OCI-M2 (cell line): ENCODE results near the gene GSK3B.
"Not testable (repeated sequence)": the region's sequence is repeated elsewhere in the genome, so short reads cannot be mapped to it uniquely, and the experiment has no call there.

ENCODE experiments used
- DNase-seq: peaks from one replicate; lab custom pipeline; 2025; ENCODE audit not compliant: unreplicated experiment; lab: John Stamatoyannopoulos, UW

GSK3B gene

DNA sequence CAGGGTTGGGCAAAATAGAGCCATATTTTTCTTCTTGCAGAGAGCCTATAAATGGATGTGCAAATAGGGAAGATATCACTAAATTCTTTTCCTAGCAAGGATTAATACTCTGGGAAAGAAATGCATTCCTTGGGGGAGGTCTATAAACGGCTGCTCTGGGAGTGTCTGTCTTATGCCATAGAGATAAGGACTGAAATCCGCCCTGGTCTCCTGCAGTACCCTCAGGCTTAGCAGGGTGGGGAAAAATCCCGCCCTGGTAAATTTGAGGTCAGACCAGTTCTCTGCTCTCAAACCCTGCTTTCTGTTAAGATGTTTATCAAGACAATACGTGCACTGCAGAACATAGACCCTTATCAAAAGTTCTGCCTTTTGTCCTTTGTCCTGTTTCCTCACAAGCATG is 205.6 kb downstream of the GSK3B start:
- DNase-seq = not testable (repeated sequence)

DNA sequence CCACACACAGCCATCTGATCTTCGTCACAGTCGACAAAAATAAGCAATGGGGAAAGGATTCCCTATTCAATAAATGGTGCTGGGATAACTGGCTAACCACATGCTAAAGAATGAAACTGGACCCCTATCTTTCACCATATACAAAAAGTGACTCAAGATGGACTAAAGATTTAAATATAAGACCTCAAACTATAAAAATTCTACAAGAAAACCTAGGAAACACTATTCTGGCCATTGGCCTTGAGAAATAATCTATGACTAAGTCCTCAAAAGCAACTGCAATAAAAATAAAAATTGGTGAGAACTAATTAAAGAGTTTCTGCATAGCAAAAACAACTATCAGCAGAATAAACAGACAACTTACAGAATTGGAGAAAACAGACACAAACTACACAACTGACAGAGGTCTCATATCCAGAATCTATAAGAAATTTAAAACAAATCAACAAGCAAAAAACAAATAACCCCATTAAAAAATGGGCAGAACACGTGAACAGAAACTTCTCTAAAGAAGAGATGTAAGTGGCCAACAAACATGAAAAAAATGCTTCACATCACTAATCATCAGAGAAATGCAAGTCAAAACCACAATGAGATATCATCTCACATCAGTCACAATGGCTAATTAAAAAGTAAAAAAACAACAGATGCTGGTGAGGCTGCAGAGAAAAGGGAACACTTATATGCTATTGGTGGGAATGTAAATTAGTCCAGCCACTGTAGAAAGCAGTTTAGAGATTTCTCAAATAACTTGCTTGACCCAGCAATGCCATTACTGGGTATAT is 208.3 kb downstream of the GSK3B start:
- no peak for DNase-seq

DNA sequence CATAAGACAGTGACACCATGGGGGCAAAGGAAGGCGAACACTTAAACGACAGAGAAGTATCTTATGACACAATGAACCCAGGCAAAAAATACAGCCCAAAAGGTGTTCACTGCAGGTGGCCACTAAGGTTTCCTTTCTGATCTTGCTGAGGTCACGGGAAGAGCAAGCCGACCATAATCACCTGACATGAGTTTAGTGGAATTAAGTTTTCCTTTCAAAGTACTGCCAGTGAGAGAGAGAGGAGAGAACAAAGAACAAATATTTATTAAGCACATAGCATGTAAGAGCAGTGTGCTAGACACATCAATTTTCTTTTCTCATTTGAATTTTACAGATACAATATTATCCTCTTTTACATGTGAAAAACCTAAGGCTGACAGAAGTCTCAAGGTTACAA is 210.1 kb downstream of the GSK3B start:
- DNase-seq = no peak

DNA sequence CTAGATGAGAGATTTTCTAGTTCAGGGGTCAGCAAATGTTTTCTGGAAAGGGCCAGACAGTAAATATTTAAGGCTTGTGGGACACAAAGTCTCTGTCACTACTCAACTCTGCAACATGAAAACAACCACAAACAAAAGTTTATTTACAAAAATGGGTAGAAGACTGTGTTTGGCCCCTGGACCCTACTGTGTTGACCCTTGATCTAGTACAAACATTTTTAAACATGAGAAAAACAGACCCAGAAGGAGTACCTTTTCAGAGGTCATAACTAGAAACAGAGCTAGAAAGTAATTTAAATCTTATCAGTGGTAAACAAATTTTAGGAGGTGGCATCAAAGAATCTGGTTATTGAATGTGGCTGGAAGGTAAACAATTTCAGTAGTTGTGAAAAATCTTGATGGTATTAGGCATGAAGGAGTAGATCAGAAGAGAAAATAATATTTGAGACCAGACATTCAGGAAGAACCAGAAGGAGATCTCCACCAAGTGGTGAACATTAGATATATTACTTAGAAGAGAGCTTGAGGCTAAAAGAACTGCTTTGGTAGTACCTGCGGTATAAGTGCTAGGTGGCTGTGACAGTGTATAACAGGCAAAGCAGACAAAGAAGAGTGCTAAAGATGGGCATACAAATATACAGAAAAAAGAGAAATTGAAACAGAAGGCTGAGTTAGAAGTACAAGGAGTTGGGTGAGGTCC is 210.6 kb downstream of the GSK3B start:
- no peak for DNase-seq

DNA sequence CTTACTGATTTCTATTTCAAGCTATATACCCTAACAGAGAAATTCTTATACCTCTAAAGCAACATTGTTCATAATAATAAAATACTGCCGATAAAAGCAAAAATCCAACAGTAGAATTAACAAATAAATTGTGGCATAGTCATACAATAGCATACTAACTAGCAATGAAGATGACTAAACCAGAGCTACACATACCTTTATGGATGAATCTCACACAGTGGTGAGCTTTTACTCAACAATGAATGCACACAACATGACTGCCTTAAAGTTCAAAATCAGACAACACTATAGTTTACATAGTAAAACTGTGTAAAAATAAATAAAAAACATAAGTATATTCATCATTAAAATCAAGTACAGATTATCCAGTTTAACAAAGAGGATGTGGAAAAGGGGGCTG is 213.3 kb downstream of the GSK3B start:
- DNase-seq = no peak

DNA sequence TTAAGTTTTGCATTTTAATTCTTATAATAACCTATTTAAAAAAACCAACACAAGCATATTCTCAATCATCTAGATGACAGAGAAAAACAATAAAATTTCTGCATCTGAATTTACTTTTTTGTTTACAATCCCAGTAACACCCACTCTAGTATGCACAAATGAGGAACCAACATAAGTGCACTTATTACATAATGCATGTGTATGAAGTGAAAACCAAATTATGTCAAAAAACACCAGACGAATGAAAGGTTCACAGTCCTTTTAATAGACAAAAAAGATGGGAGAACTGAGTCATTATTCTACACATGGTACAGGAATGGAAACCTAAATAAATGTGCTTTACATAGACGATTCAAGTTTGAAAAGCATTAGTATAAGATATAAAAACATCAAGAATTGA is 220.6 kb downstream of the GSK3B start:
- DNase-seq = no peak

DNA sequence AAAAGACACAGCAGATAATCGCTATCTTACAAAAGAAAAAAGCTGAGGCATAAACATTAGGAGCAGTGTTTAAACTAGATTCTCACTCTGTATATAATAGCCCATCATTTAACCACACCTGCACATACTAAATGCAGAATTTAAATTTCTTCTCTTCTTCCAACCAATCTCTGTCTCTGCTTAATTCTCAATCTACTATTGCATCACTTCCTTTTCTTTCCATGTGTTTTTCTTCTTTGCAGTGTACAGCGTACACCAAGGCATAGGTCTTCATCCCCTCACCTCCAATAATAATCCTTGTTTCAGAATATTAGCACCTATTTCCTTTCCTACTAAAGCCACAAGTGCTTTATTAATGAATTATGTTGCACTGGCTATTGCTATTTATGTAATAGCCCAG is 221.5 kb downstream of the GSK3B start:
- no peak for DNase-seq

DNA sequence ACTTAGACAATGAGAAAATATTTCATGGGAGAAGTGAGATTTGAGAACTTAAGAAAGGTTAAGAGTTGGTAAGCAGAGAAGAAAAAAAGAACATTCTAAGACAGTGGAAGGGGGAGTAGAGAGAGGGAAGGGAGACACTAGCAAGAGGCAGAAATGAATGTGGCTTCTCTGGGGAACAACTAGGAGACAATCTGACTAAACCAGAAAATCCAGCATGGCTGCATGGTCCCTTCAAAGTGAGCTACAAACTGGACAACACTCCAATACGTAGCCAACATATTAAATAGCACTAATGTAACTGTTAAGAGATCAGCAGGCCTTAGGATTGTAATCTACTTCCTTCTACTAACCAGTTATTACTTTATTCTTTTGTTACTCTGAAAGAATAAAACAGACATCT is 222.7 kb downstream of the GSK3B start:
- DNase-seq = no peak

DNA sequence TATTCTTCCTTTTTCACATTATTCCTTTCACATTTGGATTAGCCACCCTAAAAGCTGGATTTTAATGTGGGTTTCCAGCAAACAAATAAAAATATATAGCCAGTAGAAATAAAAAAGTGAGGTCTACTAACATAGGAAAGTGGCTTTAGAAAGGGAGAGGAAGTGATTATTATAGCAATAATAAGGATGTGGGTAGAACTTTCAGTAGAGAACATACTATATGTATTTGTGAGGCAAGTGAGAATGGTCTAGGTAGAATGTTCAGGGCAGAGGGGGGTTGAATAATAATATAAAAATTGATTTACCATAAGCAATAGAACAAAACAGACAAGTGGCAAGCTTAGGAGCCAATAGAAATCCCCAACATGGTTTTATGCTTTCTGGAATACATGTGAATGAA is 223.7 kb downstream of the GSK3B start:
- no peak for DNase-seq

DNA sequence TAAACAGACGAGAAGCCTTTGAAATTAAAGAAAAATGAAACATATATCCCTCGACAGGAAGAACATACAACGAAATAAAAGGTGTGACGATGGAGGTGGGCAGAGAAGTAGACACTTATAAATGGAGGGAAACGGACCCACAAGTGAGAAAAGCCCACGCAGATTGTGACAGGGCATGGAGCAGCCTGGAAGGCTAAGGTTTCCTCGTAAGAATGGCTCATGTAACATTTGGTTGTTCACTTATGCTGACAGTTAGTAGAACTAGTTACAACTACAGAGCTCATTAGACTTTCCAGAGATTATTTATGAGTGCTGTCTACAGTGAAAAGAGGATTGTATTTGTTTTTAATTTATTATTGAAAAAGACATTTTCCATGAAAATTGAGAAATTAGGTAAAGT is 229.8 kb downstream of the GSK3B start:
- DNase-seq = no peak

DNA sequence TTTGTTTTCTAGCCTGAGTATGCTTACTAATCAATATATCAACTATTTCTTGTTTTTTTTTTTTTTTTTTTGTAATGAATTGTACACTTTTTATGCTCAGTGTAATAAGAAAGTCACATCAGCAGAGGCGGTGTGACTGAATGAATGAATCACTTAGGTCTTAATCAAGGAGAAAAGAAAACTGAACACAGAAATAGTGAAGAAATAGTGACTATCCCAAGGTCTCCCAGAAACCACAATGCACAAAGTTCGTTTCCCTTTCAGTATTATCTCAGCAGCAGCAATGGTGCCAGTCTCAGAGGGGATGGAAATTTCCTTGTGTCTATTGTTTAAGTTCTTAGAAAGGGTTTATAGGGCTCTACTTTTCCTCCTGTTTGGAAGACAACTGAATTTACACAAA is 231.6 kb downstream of the GSK3B start:
- no peak for DNase-seq

DNA sequence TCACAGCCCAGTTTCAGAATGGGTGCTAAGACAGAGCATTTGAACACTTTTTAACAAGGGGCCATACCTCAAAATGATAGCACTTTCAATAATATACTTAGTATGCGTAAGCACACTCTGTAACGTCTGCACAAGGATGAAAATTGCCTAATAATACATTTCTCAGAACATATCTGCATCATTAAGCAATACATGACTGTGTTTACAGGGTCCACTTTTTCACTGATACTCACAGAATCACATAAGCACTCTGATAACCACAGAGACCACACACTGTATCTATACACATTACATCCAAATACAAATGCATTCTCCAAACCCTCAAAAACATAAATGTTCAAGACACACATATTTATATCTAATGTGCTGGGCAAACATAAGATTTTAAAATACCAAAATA is 232.6 kb downstream of the GSK3B start:
- DNase-seq = no peak

DNA sequence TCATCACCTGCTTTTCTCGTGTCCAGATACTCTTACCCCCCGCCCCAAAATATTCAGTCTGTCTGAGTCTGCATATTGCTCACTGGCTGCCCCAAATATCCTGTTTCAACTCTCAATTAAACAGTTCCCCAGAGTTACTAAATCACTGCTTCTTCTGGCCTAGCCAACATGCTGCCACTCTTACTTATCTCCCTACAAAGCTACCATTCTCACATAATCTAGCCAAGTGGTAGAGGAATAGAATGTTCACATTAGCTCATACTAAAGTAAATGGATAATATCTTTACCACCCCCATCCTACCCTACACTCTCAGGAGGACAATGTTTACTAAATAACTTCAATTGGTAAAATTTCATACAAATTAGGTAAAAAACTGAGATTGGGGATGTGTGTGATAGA is 234.5 kb downstream of the GSK3B start:
- DNase-seq = no peak

DNA sequence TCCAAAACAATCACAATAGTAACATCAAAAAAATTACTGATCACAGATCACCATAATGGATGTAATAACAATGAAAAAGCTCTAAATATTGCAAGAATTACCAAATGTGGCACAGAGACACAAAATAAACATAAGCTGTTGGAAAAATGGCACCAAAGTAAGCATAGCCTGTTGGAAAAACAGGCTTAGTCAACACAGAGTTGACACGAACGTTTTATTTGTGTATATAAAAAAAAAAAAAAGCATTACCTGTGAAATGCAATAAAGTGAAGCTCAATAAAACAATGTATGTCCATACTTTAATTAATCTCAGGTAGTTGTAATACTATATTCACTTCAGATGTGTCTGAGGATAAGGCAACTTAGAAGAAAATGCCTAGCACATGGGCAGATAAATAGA is 235.3 kb downstream of the GSK3B start:
- no peak for DNase-seq

DNA sequence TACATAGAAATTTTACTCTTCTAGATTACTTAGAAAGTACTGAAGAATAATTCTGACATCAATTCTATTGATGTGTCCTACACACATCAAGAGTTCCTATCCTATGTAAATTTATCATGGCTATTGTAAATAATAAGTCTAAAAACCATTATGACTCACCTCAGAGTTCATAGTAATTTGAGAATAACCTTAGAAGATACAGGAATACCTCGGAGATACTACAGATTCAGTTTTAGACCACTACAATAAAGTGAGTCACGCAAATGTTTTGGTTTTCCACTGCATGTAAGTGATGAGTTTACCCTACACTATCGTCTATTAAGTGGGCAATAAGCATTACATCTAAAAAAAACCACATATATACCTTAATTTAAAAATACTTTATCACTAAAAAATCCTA is 237.6 kb downstream of the GSK3B start:
- no peak for DNase-seq

DNA sequence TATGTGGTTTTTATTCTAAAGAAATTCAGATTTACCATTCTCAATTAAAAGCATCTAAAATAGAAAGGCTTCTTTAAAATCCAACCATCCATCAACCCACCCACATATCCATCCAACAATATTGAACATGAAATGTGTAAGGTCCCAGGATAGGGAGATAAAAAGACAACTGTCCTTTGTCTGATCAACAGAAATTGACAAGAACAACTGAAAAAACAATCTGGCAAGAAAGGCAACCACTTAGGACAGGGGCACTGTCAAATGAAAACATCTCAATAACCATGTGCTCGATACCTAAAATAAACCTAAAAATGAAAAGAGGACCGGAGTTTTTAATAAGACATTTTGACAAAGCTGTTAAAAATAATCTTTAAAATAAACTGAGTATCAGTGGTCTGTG is 245.1 kb downstream of the GSK3B start:
- DNase-seq = no peak

DNA sequence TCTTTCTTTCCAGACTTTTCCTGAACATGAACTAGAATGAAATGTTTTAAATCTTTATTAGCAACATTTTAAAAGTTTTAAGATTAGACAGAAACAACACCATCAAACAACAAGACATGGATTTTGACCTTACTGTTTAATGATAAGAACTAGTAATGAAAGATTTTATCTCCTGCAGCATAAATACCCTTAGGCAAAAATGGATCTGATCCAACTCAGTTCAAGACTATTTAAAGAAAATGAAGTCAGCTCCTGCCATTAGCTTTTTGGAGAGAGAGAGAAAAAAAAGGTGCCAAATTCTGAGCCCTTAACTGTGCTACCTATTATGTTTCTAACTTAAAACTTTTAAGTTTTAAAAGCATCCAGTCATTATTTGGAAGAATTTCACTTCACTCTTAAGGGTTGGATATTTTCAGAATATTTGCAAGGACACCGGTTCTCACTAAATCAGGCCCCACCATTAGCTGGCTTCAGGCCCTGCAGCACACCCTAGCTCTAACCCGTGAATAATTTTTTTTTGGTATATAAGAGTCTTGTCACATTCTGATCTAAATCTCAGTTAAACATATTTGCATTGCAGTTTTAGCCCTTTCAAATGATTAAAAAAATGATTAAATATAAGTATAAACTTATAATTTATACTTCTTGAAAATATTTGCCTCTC is 252.3 kb downstream of the GSK3B start:
- no peak for DNase-seq

DNA sequence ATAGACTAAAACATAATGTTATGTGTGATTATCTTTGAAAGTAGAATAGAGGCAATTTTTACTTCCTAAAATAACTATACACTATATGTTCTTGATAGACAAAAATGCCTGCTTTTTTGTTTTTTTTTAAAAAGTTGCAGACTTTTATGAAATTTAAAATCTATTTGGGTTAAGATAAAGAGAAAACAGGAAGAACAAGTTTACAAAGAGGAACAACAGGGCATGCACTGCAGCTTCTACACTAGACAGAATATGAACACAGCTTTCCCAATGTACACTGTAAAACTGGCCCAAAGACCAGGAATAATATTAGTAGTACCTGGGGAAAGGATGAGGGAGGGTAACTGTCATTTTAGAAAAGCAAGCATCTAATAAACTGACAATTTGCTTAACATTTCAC is 258.7 kb downstream of the GSK3B start:
- DNase-seq = no peak

DNA sequence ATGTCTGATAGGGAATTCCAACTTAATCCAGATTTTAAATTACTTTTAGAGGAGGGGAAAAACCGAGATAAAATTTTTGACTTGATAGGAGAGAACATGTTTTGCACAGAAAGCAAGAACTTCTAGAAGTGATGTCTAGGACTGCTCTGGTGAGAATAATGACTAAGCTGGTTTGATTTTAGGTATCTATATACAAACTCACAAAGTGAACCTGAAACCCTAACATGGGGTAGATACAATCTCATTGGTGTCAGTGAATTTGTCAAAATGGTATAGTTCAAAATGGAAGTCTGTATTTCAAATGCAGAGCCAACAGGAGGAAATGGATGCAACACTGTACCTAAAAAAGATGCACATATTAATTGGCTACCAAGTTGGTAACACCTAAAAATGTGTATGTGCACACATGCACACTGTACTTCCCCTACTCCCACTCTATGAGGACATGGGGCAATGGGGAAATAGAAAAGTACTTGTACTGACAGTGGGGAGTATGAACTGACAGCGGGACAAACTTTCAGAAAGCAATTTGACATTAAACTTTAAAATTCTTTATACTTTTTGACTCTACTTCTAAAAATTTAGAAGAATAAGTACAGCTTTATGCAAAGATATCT is 259.4 kb downstream of the GSK3B start:
- no peak for DNase-seq

DNA sequence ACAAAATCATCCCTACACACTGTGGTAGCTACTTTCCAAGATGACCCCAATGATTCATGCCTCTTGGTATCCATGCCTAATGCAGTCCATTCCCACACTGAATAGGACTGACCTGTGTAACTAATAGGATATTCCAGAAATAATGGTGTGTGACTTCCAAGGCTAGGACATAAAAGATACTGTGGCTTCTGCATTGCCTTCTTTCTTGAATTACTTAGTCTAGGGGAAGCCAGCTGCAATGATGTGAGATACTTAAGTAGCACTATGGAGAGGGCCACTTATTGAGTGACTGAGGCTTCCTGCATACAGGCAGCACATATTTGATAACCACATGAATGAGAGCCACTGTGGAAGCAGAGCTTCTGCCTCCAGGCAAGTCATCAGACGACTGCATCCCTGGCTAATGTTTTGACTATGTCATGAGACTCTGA is 262.3 kb downstream of the GSK3B start:
- DNase-seq = no peak

DNA sequence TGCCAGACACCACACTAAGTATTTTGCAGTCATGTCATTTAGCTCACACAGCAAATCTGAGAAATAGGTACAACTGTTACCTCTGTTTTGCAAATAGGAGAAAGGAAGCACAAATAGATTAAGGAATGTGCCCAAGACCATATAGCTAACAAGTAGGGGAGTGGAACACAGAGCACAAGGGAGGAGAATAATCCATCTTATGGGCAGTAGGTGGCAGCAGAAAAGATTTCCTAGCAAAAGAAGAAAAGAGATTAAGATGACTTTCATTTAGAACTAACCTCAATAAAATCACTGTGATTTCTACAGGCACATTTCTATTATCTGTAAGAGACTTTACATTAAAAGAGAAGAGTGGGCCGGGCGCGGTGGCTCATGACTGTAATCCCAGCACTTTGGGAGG is 263.2 kb downstream of the GSK3B start:
- DNase-seq = no peak

DNA sequence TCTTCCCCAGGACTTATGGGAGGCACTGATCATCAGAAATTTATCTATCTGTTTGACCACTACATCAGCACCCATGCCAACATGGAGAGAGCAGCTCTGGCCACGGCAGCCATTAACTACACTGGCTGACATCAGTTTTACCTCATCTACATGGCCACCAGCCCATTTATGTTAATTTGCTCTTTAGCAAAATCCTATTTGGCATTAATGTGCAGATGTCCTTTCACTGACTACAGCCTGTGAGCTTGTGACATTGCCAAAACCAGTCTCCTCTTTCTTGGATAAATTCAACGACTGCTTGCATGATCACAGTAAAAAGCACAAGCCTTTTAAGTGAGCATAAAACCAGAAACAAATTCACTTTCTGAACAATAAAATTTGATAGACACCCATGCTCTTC is 264.8 kb downstream of the GSK3B start:
- DNase-seq = no peak
